Esophagus muscularis mucosa (tissue), 4 donors: ENCODE data around the gene PLEKHM3. TPM values are rescaled to one million over a fixed set of nuclear protein-coding genes. Genes with fewer than 3 reads are reported as not detected.
"Not testable (repeated sequence)": the region's sequence is repeated elsewhere in the genome, so short reads cannot be mapped to it uniquely, and the experiment has no call there.

Source experiments
- DNase-seq: peaks from one replicate; pipeline ENCODE4 v3.0.0-alpha.2; 2017; ENCODE audit errors: extremely low spot score
- H3K27ac ChIP-seq, 4 donors: fragments of 200-600 bp; sonication (generic); replicated peaks in 1 of 4; 1 replicate in 3 of 4; 2 replicates in 1 of 4; pipeline ENCODE4 v1.5.1; 2016 to 2019; ENCODE audit warnings: mild to moderate bottlenecking in 1 of 4
- H3K27me3 ChIP-seq, 4 donors: fragments of 200-600 bp; sonication (generic); one replicate each; pipeline versions ENCODE4 v1.5.1 to v1.6.0; 2016 to 2019
- H3K36me3 ChIP-seq, 4 donors: fragments of 200-600 bp; sonication (generic); one replicate each; pipeline ENCODE4 v1.5.1; 2016 to 2019
- H3K4me1 ChIP-seq, 4 donors: fragments of 200-600 bp; sonication (generic); one replicate each; pipeline ENCODE4 v1.5.1; 2016 to 2019
- H3K4me3 ChIP-seq, 4 donors: fragments of 200-600 bp; sonication (generic); 1 replicate in 2 of 4; 2 replicates in 2 of 4; pipeline ENCODE4 v1.5.1; 2016 to 2019; ENCODE audit warnings: mild to moderate bottlenecking in 4 of 4, moderate library complexity in 1 of 4
- H3K9me3 ChIP-seq, 4 donors: fragments of 200-600 bp; sonication (generic); 1 replicate in 3 of 4; 2 replicates in 1 of 4; pipeline ENCODE4 v1.5.1; 2016 to 2019
- CTCF ChIP-seq, 3 experiments: fragments of 200-600 bp in 2 of 3; fragments of 450-650 bp in 1 of 3; sonication (generic) in 2 of 3; IDR thresholded peaks; one replicate each; pipeline ENCODE4 v1.5.1; 2017 to 2019; ENCODE audit warnings: antibody characterized with exemption in 3 of 3, mild to moderate bottlenecking in 2 of 3, moderate library complexity in 1 of 3
- EP300 ChIP-seq: sonication (generic); formaldehyde crosslinking; IDR thresholded peaks from one replicate; pipeline ENCODE4 v1.6.1; 2017; ENCODE audit warnings: antibody characterized with exemption
- POLR2A ChIP-seq: fragments of 450-650 bp; IDR thresholded peaks from one replicate; pipeline ENCODE4 v1.6.1; 2017; ENCODE audit warnings: antibody characterized with exemption, moderate library complexity, mild to moderate bottlenecking, low read depth
- POLR2AphosphoS5 ChIP-seq, 2 donors: sonication (generic); formaldehyde crosslinking; IDR thresholded peaks; one replicate each; pipeline ENCODE4 v1.6.1; 2017; ENCODE audit warnings: antibody characterized with exemption in 2 of 2
- WGBS: methylation state at CpG from one replicate; pipeline ENCODE4 v1.1.5; 2018; 5-methylcytosine and 5-hydroxymethylcytosine counted together
- intact Hi-C: fragments of 100-400 bp; cut with DNase I; formaldehyde crosslinking; loops from one replicate; pipeline ENCODE4 v1.15.1; 2023
- total RNA-seq, 4 donors: library from RNA; depleted of rRNA; stranded (reverse); fragments of >200 nt; gene quantifications; one replicate each; pipeline versions ENCODE4 v1.1.0 to v1.2.1, GENCODE V29; 2016

Gene PLEKHM3
- total RNA-seq, 4 donors from 2014 or later, result 24.8 to 34.5 (median 31.1) TPM

- no peaks in the 10 kb centered on the region for H3K27me3 ChIP-seq
- intact Hi-C loops, result no loop called here
- no peaks in the 10 kb centered on the region for H3K36me3 ChIP-seq
- no peak for DNase-seq
- WGBS, result 94% methylated on average over 9 of the region's 9 CpGs
- H3K4me3 ChIP-seq, result no peak overlapping the region
- H3K27ac ChIP-seq, result no peak overlapping the region
- H3K9me3 ChIP-seq, result no peaks in the 10 kb centered on the region
- peaks cover 0 to 6% (median 0%) of the 10 kb centered on the region in 4 donors for H3K4me1 ChIP-seq
- TF ChIP-seq POLR2A (no peak), EP300 (no peak), CTCF (IDR thresholded peaks at IDR 0.05) (no peak), POLR2AphosphoS5 (IDR thresholded peaks at IDR 0.05) (no peak)
These were observed 213.1 kb downstream of the PLEKHM3 start for GRCh38 chr2:207812058-207812725.

- H3K4me3 ChIP-seq, intact Hi-C loops, H3K27ac ChIP-seq, H3K4me1 ChIP-seq, H3K27me3 ChIP-seq, H3K36me3 ChIP-seq, DNase-seq, H3K9me3 ChIP-seq: not testable (repeated sequence)
- 96% methylated on average over 10 of the region's 10 CpGs for whole genome bisulfite sequencing
These were observed 213.7 kb downstream of the PLEKHM3 start for GRCh38 chr2:207811658-207812057.

GRCh38 chr2:207810200-207810788 lies 215.0 kb downstream of the PLEKHM3 start:
- Histone ChIP-seq H3K4me3 (peak overlapping the region in 3 of 4 donors; percentile 12 to 26 (median 18)), H3K9me3 (no peaks in the 10 kb centered on the region), H3K27ac (peak overlapping the region in 1 of 4 donors; percentile 26), H3K4me1 (peaks cover 0 to 6% (median 0%) of the 10 kb centered on the region in 4 donors), H3K27me3 (no peaks in the 10 kb centered on the region), H3K36me3 (no peaks in the 10 kb centered on the region)
- TF ChIP-seq POLR2A (no peak), EP300 (no peak), CTCF (IDR thresholded peaks at IDR 0.05) (no peak), POLR2AphosphoS5 (IDR thresholded peaks at IDR 0.05) (no peak)
- no peak for DNase-seq
- 83% methylated on average over 4 of the region's 4 CpGs for WGBS
- intact Hi-C loops, result no loop called here

GRCh38 chr2:207808119-207808518 lies 217.2 kb downstream of the PLEKHM3 start:
- H3K4me3 ChIP-seq, result no peak overlapping the region
- no peak for DNase-seq
- no peaks in the 10 kb centered on the region for H3K9me3 ChIP-seq
- TF ChIP-seq CTCF (IDR thresholded peaks at IDR 0.05), result no peak
- TF ChIP-seq POLR2AphosphoS5 (IDR thresholded peaks at IDR 0.05), result no peak
- intact Hi-C loops, result no loop called here
- peaks cover 0 to 6% (median 0%) of the 10 kb centered on the region in 4 donors for H3K4me1 ChIP-seq
- no peaks in the 10 kb centered on the region for H3K36me3 ChIP-seq
- no peaks in the 10 kb centered on the region for H3K27me3 ChIP-seq
- no peak overlapping the region for H3K27ac ChIP-seq
- WGBS, result over 99% methylated on average over 6 of the region's 6 CpGs

GRCh38 chr2:207807516-207807915 lies 217.8 kb downstream of the PLEKHM3 start:
- no peak for DNase-seq
- H3K4me3 ChIP-seq, result no peak overlapping the region
- TF ChIP-seq POLR2A (no peak), POLR2AphosphoS5 (IDR thresholded peaks at IDR 0.05) (no peak), EP300 (no peak), CTCF (IDR thresholded peaks at IDR 0.05) (no peak)
- intact Hi-C loops, result no loop called here
- no peak overlapping the region for H3K27ac ChIP-seq
- WGBS, result 91% methylated on average over 5 of the region's 5 CpGs
- H3K27me3 ChIP-seq, result no peaks in the 10 kb centered on the region
- H3K4me1 ChIP-seq, result peaks cover 0 to 6% (median 0%) of the 10 kb centered on the region in 4 donors
- no peaks in the 10 kb centered on the region for H3K9me3 ChIP-seq
- H3K36me3 ChIP-seq, result no peaks in the 10 kb centered on the region
